Measurements from ENCODE around the gene ARFIP1. TPM values are rescaled to one million over a fixed set of nuclear protein-coding genes. Genes with fewer than 3 reads are reported as not detected.

Gene ARFIP1
- total RNA-seq, 1 donor = 55.5 TPM

DNA sequence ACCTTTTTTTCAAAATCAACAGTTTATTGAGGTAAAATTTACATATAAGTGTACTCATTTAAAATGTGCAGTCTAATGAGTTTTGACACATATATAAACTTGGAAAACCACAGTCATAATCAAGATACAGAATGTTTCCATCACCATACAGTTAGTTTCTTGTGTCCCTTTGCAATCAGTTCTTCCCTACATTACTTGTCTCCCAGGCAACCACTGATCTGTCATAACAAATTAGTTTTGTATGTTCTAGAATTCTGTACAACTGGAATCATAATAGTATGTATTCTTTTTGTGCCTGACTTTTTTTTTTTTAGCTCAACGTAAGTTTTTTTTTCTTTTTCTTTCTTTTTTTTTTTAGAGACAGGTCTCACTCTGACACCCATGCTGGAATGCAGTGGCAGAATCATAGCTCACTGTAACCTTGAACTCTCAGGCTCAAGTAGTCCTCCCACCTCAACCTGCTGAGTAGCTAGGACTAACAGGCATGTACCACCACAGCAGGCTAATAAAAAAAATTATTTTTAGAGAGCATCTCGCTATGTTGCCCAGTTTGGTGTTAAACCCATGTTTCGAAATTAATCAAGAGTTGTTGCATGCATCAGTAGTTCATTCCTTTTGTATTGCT is 26.9 kb downstream of the ARFIP1 start:
- H3K4me3 ChIP-seq (ENCODE audit: low read depth, low read length) = no peak overlapping the region
- DNase-seq (ENCODE audit: low read depth) = no peak
- TF ChIP-seq, protein P1, sequence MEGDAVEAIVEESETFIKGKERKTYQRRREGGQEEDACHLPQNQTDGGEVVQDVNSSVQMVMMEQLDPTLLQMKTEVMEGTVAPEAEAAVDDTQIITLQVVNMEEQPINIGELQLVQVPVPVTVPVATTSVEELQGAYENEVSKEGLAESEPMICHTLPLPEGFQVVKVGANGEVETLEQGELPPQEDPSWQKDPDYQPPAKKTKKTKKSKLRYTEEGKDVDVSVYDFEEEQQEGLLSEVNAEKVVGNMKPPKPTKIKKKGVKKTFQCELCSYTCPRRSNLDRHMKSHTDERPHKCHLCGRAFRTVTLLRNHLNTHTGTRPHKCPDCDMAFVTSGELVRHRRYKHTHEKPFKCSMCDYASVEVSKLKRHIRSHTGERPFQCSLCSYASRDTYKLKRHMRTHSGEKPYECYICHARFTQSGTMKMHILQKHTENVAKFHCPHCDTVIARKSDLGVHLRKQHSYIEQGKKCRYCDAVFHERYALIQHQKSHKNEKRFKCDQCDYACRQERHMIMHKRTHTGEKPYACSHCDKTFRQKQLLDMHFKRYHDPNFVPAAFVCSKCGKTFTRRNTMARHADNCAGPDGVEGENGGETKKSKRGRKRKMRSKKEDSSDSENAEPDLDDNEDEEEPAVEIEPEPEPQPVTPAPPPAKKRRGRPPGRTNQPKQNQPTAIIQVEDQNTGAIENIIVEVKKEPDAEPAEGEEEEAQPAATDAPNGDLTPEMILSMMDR (IDR thresholded peaks at IDR 0.05; ENCODE audit: insufficient read depth, low read length) = no peak

GRCh38 chr4:152807294-152807829 is 27.6 kb downstream of the ARFIP1 start:
- no peak for DNase-seq (ENCODE audit: low read depth)
- TF ChIP-seq, protein P1 (IDR thresholded peaks at IDR 0.05; ENCODE audit: insufficient read depth, low read length) = no peak
- no peak overlapping the region for H3K4me3 ChIP-seq (ENCODE audit: low read depth, low read length)

DNA sequence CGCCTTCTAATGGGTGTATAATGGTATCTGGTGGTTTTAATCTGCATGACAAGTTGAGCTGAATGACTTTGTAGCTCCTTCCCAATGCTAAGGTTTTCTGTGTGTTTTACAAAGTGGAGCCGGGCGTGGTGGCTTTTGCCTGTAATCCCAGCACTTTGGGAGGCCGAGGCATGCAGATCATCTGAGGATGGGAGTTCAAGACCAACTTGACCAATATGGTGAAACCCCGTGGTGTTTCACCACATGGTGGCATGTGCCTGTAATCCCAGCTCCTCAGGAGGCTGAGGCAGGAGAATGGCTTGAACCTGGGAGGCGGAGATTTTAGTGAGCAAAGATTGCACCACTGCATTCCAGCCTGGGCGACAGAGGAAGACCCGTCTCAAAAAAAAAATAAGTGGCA is 28.9 kb downstream of the ARFIP1 start:
- TF ChIP-seq, protein P1 (IDR thresholded peaks at IDR 0.05; ENCODE audit: insufficient read depth, low read length) = no peak
- DNase-seq (ENCODE audit: low read depth) = no peak
- no peak overlapping the region for H3K4me3 ChIP-seq (ENCODE audit: low read depth, low read length)

- DNase-seq (ENCODE audit: low read depth) = no peak
- no peak overlapping the region for H3K4me3 ChIP-seq (ENCODE audit: low read depth, low read length)
- TF ChIP-seq, protein P1 (IDR thresholded peaks at IDR 0.05; ENCODE audit: insufficient read depth, low read length) = no peak
Measured at GRCh38 chr4:152810715-152811287, 31.0 kb downstream of the ARFIP1 start.

- H3K4me3 ChIP-seq (ENCODE audit: low read depth, low read length) = no peak overlapping the region
- TF ChIP-seq, protein P1 (IDR thresholded peaks at IDR 0.05; ENCODE audit: insufficient read depth, low read length) = no peak
- peak; percentile 27 for DNase-seq (ENCODE audit: low read depth)
Measured at GRCh38 chr4:152815078-152815477, 35.3 kb downstream of the ARFIP1 start.

GRCh38 chr4:152817331-152817730 is 37.6 kb downstream of the ARFIP1 start:
- TF ChIP-seq, protein P1 (IDR thresholded peaks at IDR 0.05; ENCODE audit: insufficient read depth, low read length) = no peak
- H3K4me3 ChIP-seq (ENCODE audit: low read depth, low read length) = no peak overlapping the region
- DNase-seq (ENCODE audit: low read depth) = peak; percentile 52

Measured in fibroblast of the aortic adventitia (primary cell).